Karpas-422 (cell line): ENCODE data around the gene CRTC2. TPM values are rescaled to one million over a fixed set of nuclear protein-coding genes. Genes with fewer than 3 reads are reported as not detected.
A peak's percentile ranks its signal among the peaks of the same experiment; 100 is the strongest.

Experiments used
- DNase-seq: peaks from one replicate; pipeline ENCODE4 v3.0.0-alpha.2; 2015
- H2AFZ ChIP-seq: fragments of 200-600 bp; sonication (generic); 2 replicates; pipeline ENCODE4 v1.6.1; 2014; ENCODE audit warnings: antibody characterized with exemption, low read length, mixed read lengths
- H3K27ac ChIP-seq: fragments of 200-600 bp; sonication (generic); 2 replicates; pipeline ENCODE4 v1.5.1; 2014; ENCODE audit warnings: mild to moderate bottlenecking, low read length, moderate library complexity
- H3K27me3 ChIP-seq: fragments of 200-600 bp; sonication (generic); 2 replicates; pipeline ENCODE4 v1.6.1; 2014; ENCODE audit warnings: low read length, mixed read lengths
- H3K36me3 ChIP-seq: fragments of 200-600 bp; sonication (generic); 2 replicates; pipeline ENCODE4 v1.6.1; 2014; ENCODE audit warnings: low read length, mixed read lengths; ENCODE audit not compliant: insufficient read depth
- H3K4me1 ChIP-seq: fragments of 200-600 bp; sonication (generic); 2 replicates; pipeline ENCODE4 v1.6.1; 2014; ENCODE audit warnings: mild to moderate bottlenecking, low read length, mixed read lengths
- H3K4me2 ChIP-seq: fragments of 200-600 bp; sonication (generic); 2 replicates; pipeline ENCODE4 v1.6.1; 2014; ENCODE audit warnings: low read length, low read depth, mild to moderate bottlenecking; ENCODE audit not compliant: poor library complexity, severe bottlenecking
- H3K4me3 ChIP-seq: fragments of 200-600 bp; sonication (generic); 2 replicates; pipeline ENCODE4 v1.5.1; 2014; ENCODE audit warnings: mild to moderate bottlenecking, antibody characterized with exemption, low read length, mixed read lengths
- H3K79me2 ChIP-seq: fragments of 200-600 bp; sonication (generic); 2 replicates; pipeline ENCODE4 v1.6.1; 2014; ENCODE audit warnings: mild to moderate bottlenecking, low read length, mixed read lengths
- H3K9ac ChIP-seq: fragments of 200-600 bp; sonication (generic); 2 replicates; pipeline ENCODE4 v1.6.0; 2014; ENCODE audit warnings: low read length
- H3K9me2 ChIP-seq: fragments of 200-600 bp; sonication (generic), shearing (Covaris generic); replicated peaks from 2 replicates; pipeline ENCODE4 v1.6.0; 2014; ENCODE audit warnings: mild to moderate bottlenecking, low read length, moderate library complexity; ENCODE audit not compliant: insufficient read depth
- H3K9me3 ChIP-seq: fragments of 300-700, 200-600 bp; sonication (generic); 2 replicates; pipeline ENCODE4 v1.6.1; 2014; ENCODE audit warnings: low read length, mixed read lengths
- H4K20me1 ChIP-seq: fragments of 200-600 bp; sonication (generic); 2 replicates; pipeline ENCODE4 v1.6.1; 2014; ENCODE audit warnings: mild to moderate bottlenecking, antibody characterized with exemption, low read length, low read depth; ENCODE audit not compliant: insufficient read depth
- total RNA-seq: library from RNA; depleted of rRNA; stranded (reverse); fragments of >200 nt; shearing (Covaris generic); gene quantifications from 2 replicates; pipeline ENCODE4 v1.2.3, GENCODE V29; 2014; ENCODE audit warnings: low replicate concordance

Gene CRTC2
- total RNA-seq, 1 experiment from 2014 or later, result 28.3 TPM

- no peaks in the 10 kb centered on the region for H3K9me3 ChIP-seq
- peak overlapping the region; percentile 87 for H3K27ac ChIP-seq
- H3K4me3 ChIP-seq, result peak overlapping the region; percentile 83
Observed at GRCh38 chr1:153968408-153968807, 10.0 kb upstream of the CRTC2 start.

GRCh38 chr1:153968000-153968363 lies 9.6 kb upstream of the CRTC2 start:
- Histone ChIP-seq H3K4me2 (peak overlapping the region; percentile 99), H3K79me2 (peaks cover 21% of the 10 kb centered on the region), H4K20me1 (no peaks in the 10 kb centered on the region), H3K27ac (peak overlapping the region; percentile 87), H3K27me3 (no peaks in the 10 kb centered on the region), H3K9ac (peak overlapping the region; percentile 92), H3K4me3 (peak overlapping the region; percentile 83), H3K36me3 (no peaks in the 10 kb centered on the region), H3K9me3 (no peaks in the 10 kb centered on the region), H2AFZ (peak overlapping the region; percentile 54; the same call in 1 of the 2 replicates), H3K9me2 (no peaks in the 10 kb centered on the region), H3K4me1 (peaks cover 47% of the 10 kb centered on the region)
- no peak for DNase-seq

More at GRCh38 chr1:153968408-153968807, 10.0 kb upstream of the CRTC2 start:
- Histone ChIP-seq H4K20me1 (no peaks in the 10 kb centered on the region), H3K79me2 (peaks cover 18% of the 10 kb centered on the region), H3K9ac (peak overlapping the region; percentile 92), H3K4me2 (peak overlapping the region; percentile 99), H3K27me3 (no peaks in the 10 kb centered on the region), H2AFZ (peak overlapping the region; percentile 38; the same call in 1 of the 2 replicates), H3K36me3 (0 out of 2 replicates have a peak, but pooled peaks cover 1% of the 10 kb centered on the region), H3K4me1 (peaks cover 51% of the 10 kb centered on the region), H3K9me2 (no peaks in the 10 kb centered on the region)
- DNase-seq, result peak; percentile 51

- Histone ChIP-seq H3K79me2 (peaks cover 28% of the 10 kb centered on the region), H3K27ac (peak within 1 kb of the TSS; percentile 87), H2AFZ (peak within 1 kb of the TSS; percentile 54; the same call in 1 of the 2 replicates), H4K20me1 (no peaks in the 10 kb centered on the region), H3K9ac (peak within 1 kb of the TSS; percentile 92), H3K9me3 (no peaks in the 10 kb centered on the region), H3K4me1 (peaks cover 43% of the 10 kb centered on the region), H3K4me2 (peak within 1 kb of the TSS; percentile 99), H3K9me2 (no peaks in the 10 kb centered on the region), H3K4me3 (peak within 1 kb of the TSS; percentile 83), H3K36me3 (no peaks in the 10 kb centered on the region), H3K27me3 (no peaks in the 10 kb centered on the region)
- DNase-seq, result peak; percentile 99
Observed at GRCh38 chr1:153967107-153967999, 8.9 kb upstream of the CRTC2 start, which contains the start of gene CREB3L4. Gene CREB3L4 (plus strand): TSS chr1:153967902. CDS start chr1:153968526, 624 bp downstream.

- Histone ChIP-seq H4K20me1 (no peaks in the 10 kb centered on the region), H3K27ac (peak overlapping the region; percentile 65), H3K36me3 (peaks cover 8% of the 10 kb centered on the region; the same call in 1 of the 2 replicates), H3K4me1 (peaks cover 64% of the 10 kb centered on the region), H3K4me3 (peak overlapping the region; percentile 86), H2AFZ (0 out of 2 replicates have a peak overlapping the region, but pooled peaks have one; percentile 28), H3K9me3 (no peaks in the 10 kb centered on the region), H3K9ac (peak overlapping the region; percentile 94), H3K27me3 (no peaks in the 10 kb centered on the region), H3K9me2 (no peaks in the 10 kb centered on the region), H3K4me2 (peak overlapping the region; percentile 93), H3K79me2 (peaks cover 40% of the 10 kb centered on the region)
- DNase-seq, result peak; percentile 49
Observed at GRCh38 chr1:153963850-153964331, 5.5 kb upstream of the CRTC2 start.

- Histone ChIP-seq H3K4me2 (peak within 1 kb of the TSS; percentile 93), H3K9ac (peak within 1 kb of the TSS; percentile 94), H2AFZ (0 out of 2 replicates have a peak within 1 kb of the TSS, but pooled peaks have one; percentile 28), H3K27ac (peak within 1 kb of the TSS; percentile 86), H3K27me3 (no peaks in the 10 kb centered on the region), H3K4me3 (peak within 1 kb of the TSS; percentile 86), H3K9me2 (no peaks in the 10 kb centered on the region), H3K4me1 (peaks cover 61% of the 10 kb centered on the region), H3K79me2 (peaks cover 37% of the 10 kb centered on the region), H4K20me1 (no peaks in the 10 kb centered on the region), H3K9me3 (no peaks in the 10 kb centered on the region), H3K36me3 (peaks cover 8% of the 10 kb centered on the region; the same call in 1 of the 2 replicates)
- DNase-seq, result peak; percentile 98
Observed at GRCh38 chr1:153963030-153963849, 4.8 kb upstream of the CRTC2 start, which contains the start of gene SLC39A1. Gene SLC39A1 (minus strand): TSS chr1:153963537. CDS start chr1:153962715, 822 bp downstream.

GRCh38 chr1:153962088-153963029 lies 3.9 kb upstream of the CRTC2 start:
- Histone ChIP-seq H3K79me2 (peaks cover 42% of the 10 kb centered on the region), H3K4me1 (peaks cover 57% of the 10 kb centered on the region), H4K20me1 (peaks cover 2% of the 10 kb centered on the region; the same call in 1 of the 2 replicates), H3K27me3 (no peaks in the 10 kb centered on the region), H3K36me3 (peaks cover 8% of the 10 kb centered on the region; the same call in 1 of the 2 replicates), H3K9ac (peak overlapping the region; percentile 94), H3K27ac (peak overlapping the region; percentile 86), H3K4me3 (peak overlapping the region; percentile 86), H3K4me2 (peak overlapping the region; percentile 93), H3K9me3 (no peaks in the 10 kb centered on the region), H3K9me2 (no peaks in the 10 kb centered on the region), H2AFZ (no peak overlapping the region)
- DNase-seq, result peak; percentile 70

GRCh38 chr1:153961421-153961820 lies 3.0 kb upstream of the CRTC2 start:
- Histone ChIP-seq H3K27ac (peak overlapping the region; percentile 86), H4K20me1 (peaks cover 12% of the 10 kb centered on the region; the same call in 1 of the 2 replicates), H3K79me2 (peaks cover 45% of the 10 kb centered on the region), H3K4me1 (peaks cover 63% of the 10 kb centered on the region), H3K4me3 (peak overlapping the region; percentile 86), H2AFZ (no peak overlapping the region), H3K4me2 (peak overlapping the region; percentile 93), H3K9me2 (no peaks in the 10 kb centered on the region), H3K27me3 (no peaks in the 10 kb centered on the region), H3K9ac (peak overlapping the region; percentile 94), H3K36me3 (peaks cover 8% of the 10 kb centered on the region; the same call in 1 of the 2 replicates), H3K9me3 (no peaks in the 10 kb centered on the region)
- no peak for DNase-seq
